HEK293T (cell line): ENCODE results near the gene TMEM94.

Experiments
- ARNT ChIP-seq: fragments of 450-650 bp; IDR thresholded peaks from 2 replicates; pipeline ENCODE4 v1.6.1; 2017; ENCODE audit warnings: mild to moderate bottlenecking
- FOXA1 ChIP-seq: fragments of 450-650 bp; IDR thresholded peaks from 2 replicates; pipeline ENCODE4 v1.6.1; 2016; ENCODE audit warnings: mild to moderate bottlenecking
- HDGF ChIP-seq: fragments of 450-650 bp; IDR thresholded peaks from 2 replicates; pipeline ENCODE4 v1.6.1; 2017; ENCODE audit warnings: antibody characterized with exemption, borderline replicate concordance
- SP1 ChIP-seq: fragments of 450-650 bp; IDR thresholded peaks from 2 replicates; pipeline ENCODE4 v1.6.1; 2017
- SUZ12 ChIP-seq: fragments of 450-650 bp; IDR thresholded peaks from 2 replicates; pipeline ENCODE4 v1.6.1; 2016; ENCODE audit warnings: mild to moderate bottlenecking
- TARDBP ChIP-seq: fragments of 450-650 bp; IDR thresholded peaks from 2 replicates; pipeline ENCODE4 v1.6.1; 2016

DNA sequence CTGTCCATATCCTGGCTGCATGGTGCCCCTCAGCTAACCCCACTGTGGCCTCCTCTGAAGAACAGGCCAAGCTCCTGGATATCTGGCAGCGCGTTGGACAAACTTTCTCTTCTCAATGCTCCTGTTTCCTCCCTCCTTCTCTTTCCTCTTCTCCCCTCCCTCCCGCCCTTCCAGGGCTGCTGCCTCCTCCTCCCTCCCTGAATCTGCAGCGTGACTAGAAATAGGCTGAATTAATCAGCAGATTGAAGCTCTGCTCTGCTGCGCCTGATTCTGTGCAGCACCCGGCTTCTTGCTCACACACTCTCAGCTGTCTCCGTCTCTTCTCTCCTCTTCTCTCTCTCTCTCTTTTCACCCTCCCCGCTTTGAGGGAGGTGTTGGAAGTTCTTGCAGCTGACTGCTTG, 19.8 kb downstream of the TMEM94 start:
- TF ChIP-seq ARNT (no peak), SP1 (no peak), TARDBP (no peak), FOXA1 (no peak), HDGF (no peak), SUZ12 (no peak)
